Stomach smooth muscle (tissue), 2 donors: ENCODE data around the gene HOXA2.
A peak's percentile ranks its signal among the peaks of the same experiment; 100 is the strongest.

ENCODE experiments used
- H3K27ac ChIP-seq: one replicate; pipeline ENCODE4 v1.7.0; 2013; ENCODE audit warnings: mild to moderate bottlenecking, low read length, inconsistent platforms
- H3K27me3 ChIP-seq, 2 donors: one replicate each; pipeline ENCODE4 v1.7.0; 2013; ENCODE audit warnings: low read length in 2 of 2; ENCODE audit not compliant: insufficient read depth in 2 of 2, control insufficient read depth in 1 of 2
- H3K36me3 ChIP-seq, 2 donors: one replicate each; pipeline ENCODE4 v1.7.0; 2013; ENCODE audit warnings: low read length in 2 of 2; ENCODE audit not compliant: control insufficient read depth in 2 of 2, insufficient read depth in 2 of 2
- H3K4me1 ChIP-seq: one replicate; pipeline ENCODE4 v1.7.0; 2013; ENCODE audit warnings: low read length; ENCODE audit not compliant: control insufficient read depth, insufficient read depth
- H3K4me3 ChIP-seq, 2 donors: one replicate each; pipeline ENCODE4 v1.7.0; 2013; ENCODE audit warnings: low read length in 2 of 2
- H3K9ac ChIP-seq, 2 donors: one replicate each; pipeline ENCODE4 v1.7.0; 2013; ENCODE audit warnings: low read length in 2 of 2, mild to moderate bottlenecking in 1 of 2
- H3K9me3 ChIP-seq, 2 donors: one replicate each; pipeline ENCODE4 v1.7.0; 2013; ENCODE audit warnings: low read length in 2 of 2; ENCODE audit not compliant: control insufficient read depth in 2 of 2
- donor health status: healthy.
- donor health status: Pancreatic carcinoma.

Gene HOXA2

GRCh38 chr7:27102581-27103442 is at the start of gene HOXA2:
HOXA2 (minus strand) TSS chr7:27102683; CDS start chr7:27102500, 183 bp downstream.
- H3K9ac ChIP-seq, result peak within 1 kb of the TSS; percentile 90 to 92
- H3K4me1 ChIP-seq, result peaks cover 43% of the 10 kb centered on the region
- no peaks in the 10 kb centered on the region for H3K27me3 ChIP-seq

GRCh38 chr7:27151341-27151930 is 49.0 kb upstream of the HOXA2 start:
- H3K27me3 ChIP-seq, result peaks cover 77% of the 10 kb centered on the region in 2 donors
- H3K4me1 ChIP-seq, result peaks cover 38% of the 10 kb centered on the region
- H3K9me3 ChIP-seq, result no peaks in the 10 kb centered on the region
- H3K27ac ChIP-seq, result no peak overlapping the region
- H3K4me3 ChIP-seq, result peak overlapping the region; percentile 36 to 72
- H3K36me3 ChIP-seq, result no peaks in the 10 kb centered on the region
- no peak overlapping the region for H3K9ac ChIP-seq

More at GRCh38 chr7:27102581-27103442, at the start of gene HOXA2:
- Histone ChIP-seq H3K36me3 (no peaks in the 10 kb centered on the region), H3K4me3 (peak within 1 kb of the TSS; percentile 96 to 97), H3K27ac (peak within 1 kb of the TSS; percentile 97), H3K9me3 (no peaks in the 10 kb centered on the region)

GRCh38 chr7:27150568-27151340 is 48.3 kb upstream of the HOXA2 start:
- Histone ChIP-seq H3K4me1 (peaks cover 32% of the 10 kb centered on the region), H3K9me3 (no peaks in the 10 kb centered on the region), H3K4me3 (peak overlapping the region; percentile 36 to 72), H3K27me3 (peaks cover 74 to 76% of the 10 kb centered on the region in 2 donors), H3K27ac (no peak overlapping the region), H3K36me3 (no peaks in the 10 kb centered on the region), H3K9ac (no peak overlapping the region)

GRCh38 chr7:27149842-27150567 is 47.5 kb upstream of the HOXA2 start:
- Histone ChIP-seq H3K4me1 (peaks cover 31% of the 10 kb centered on the region), H3K9me3 (no peaks in the 10 kb centered on the region), H3K27ac (no peak overlapping the region), H3K36me3 (no peaks in the 10 kb centered on the region), H3K9ac (no peak overlapping the region), H3K27me3 (peaks cover 73% of the 10 kb centered on the region in 2 donors), H3K4me3 (peak overlapping the region in 1 of 2 donors; percentile 72)

- peaks cover 70 to 73% of the 10 kb centered on the region in 2 donors for H3K27me3 ChIP-seq
- no peak overlapping the region for H3K27ac ChIP-seq
- peaks cover 35% of the 10 kb centered on the region for H3K4me1 ChIP-seq
- no peak overlapping the region for H3K9ac ChIP-seq
- H3K36me3 ChIP-seq, result no peaks in the 10 kb centered on the region
- H3K4me3 ChIP-seq, result no peak overlapping the region
- H3K9me3 ChIP-seq, result no peaks in the 10 kb centered on the region
Observed at GRCh38 chr7:27148756-27149641, 46.5 kb upstream of the HOXA2 start.

GRCh38 chr7:27148031-27148755 is 45.7 kb upstream of the HOXA2 start:
- Histone ChIP-seq H3K36me3 (no peaks in the 10 kb centered on the region), H3K27me3 (peaks cover 62 to 66% of the 10 kb centered on the region in 2 donors), H3K4me1 (peaks cover 38% of the 10 kb centered on the region), H3K9ac (no peak overlapping the region), H3K4me3 (peak overlapping the region in 1 of 2 donors; percentile 35), H3K9me3 (no peaks in the 10 kb centered on the region), H3K27ac (no peak overlapping the region)

GRCh38 chr7:27147199-27148030 is 44.9 kb upstream of the HOXA2 start, which contains the start of gene HOXA6:
HOXA6 (minus strand) TSS chr7:27147774; CDS start chr7:27147749, 25 bp downstream.
- Histone ChIP-seq H3K9ac (no peak within 1 kb of the TSS), H3K9me3 (no peaks in the 10 kb centered on the region), H3K4me3 (peak within 1 kb of the TSS in 1 of 2 donors; percentile 35), H3K36me3 (no peaks in the 10 kb centered on the region), H3K27me3 (peaks cover 54 to 58% of the 10 kb centered on the region in 2 donors), H3K4me1 (peaks cover 38% of the 10 kb centered on the region), H3K27ac (no peak within 1 kb of the TSS)

- Histone ChIP-seq H3K4me3 (no peak overlapping the region), H3K27ac (no peak overlapping the region), H3K9me3 (no peaks in the 10 kb centered on the region), H3K36me3 (no peaks in the 10 kb centered on the region), H3K4me1 (peaks cover 32% of the 10 kb centered on the region), H3K9ac (no peak overlapping the region), H3K27me3 (peaks cover 46 to 50% of the 10 kb centered on the region in 2 donors)
Observed at GRCh38 chr7:27146491-27147198, 44.2 kb upstream of the HOXA2 start.
